Left hindlimb (tissue), 1 donor: Measurements from ENCODE around the gene ZNF470.

Experiments used
- DNase-seq: peaks from one replicate; pipeline ENCODE4 v3.0.0-alpha.2; 2018

ZNF470 gene

GRCh38 chr19:56567274-56568120 is at the start of gene ZNF470:
Gene ZNF470 (plus strand): TSS chr19:56567468. CDS start chr19:56570312, 2,844 bp downstream.
- peak; percentile 95 for DNase-seq

GRCh38 chr19:56525214-56525860 is 41.9 kb upstream of the ZNF470 start:
- DNase-seq: no peak

DNA sequence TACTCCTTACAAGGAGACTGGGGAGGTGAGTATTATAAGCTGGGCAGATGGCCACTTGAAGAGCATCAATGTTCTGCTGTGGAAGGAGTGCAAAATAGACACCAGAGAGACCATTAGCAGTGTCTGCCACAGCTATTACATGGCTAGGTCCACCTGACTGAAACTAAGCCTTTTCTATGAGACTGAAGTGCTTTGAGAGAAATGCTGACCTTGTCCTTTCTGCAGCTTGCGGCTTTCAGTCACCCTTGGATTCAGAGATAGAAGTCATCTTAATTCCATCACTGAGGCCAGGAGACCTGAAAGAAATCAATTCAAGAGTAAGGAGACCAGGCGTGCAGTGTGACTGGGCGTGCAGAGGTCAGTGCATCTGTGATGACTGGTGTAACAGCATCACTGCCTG is 29.8 kb upstream of the ZNF470 start:
- no peak for DNase-seq

GRCh38 chr19:56538254-56538760 is 29.0 kb upstream of the ZNF470 start:
- peak; percentile 94 for DNase-seq

- no peak for DNase-seq
Measured at GRCh38 chr19:56538761-56539263, 28.5 kb upstream of the ZNF470 start, which contains the start of gene ZFP28. Gene ZFP28 (plus strand): TSS chr19:56538948. CDS start chr19:56539019, 71 bp downstream.

- DNase-seq: no peak
Measured at GRCh38 chr19:56543776-56544175, 23.5 kb upstream of the ZNF470 start.

DNA sequence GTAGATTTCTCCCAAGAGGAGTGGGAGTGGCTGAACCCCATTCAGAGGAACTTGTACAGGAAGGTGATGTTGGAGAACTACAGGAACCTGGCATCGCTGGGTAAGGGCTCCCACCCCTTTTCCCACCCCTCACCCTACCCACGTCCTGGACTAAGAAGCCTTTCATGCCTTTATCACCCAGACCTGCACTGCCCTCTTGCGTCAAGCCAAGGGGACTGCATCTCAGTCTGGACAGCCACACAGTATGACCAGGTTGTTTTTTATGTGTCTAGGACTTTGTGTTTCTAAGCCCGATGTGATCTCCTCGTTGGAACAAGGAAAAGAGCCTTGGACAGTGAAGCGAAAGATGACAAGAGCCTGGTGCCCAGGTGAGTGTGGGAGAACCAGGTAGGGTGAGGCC is 19.7 kb upstream of the ZNF470 start:
- no peak for DNase-seq

DNA sequence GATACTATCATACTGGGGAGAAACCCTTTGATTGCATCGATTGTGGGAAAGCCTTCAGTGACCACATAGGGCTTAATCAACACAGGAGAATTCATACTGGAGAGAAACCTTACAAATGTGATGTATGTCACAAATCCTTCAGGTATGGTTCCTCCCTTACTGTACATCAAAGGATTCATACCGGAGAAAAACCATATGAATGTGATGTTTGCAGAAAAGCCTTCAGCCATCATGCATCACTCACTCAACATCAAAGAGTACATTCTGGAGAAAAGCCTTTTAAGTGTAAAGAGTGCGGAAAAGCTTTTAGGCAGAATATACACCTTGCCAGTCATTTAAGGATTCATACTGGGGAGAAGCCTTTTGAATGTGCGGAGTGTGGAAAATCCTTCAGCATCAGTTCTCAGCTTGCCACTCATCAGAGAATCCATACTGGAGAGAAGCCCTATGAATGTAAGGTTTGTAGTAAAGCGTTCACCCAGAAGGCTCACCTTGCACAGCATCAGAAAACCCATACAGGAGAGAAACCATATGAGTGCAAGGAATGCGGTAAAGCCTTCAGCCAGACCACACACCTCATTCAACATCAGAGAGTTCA is 12.9 kb upstream of the ZNF470 start:
- DNase-seq: no peak

GRCh38 chr19:56562766-56563165 is 4.5 kb upstream of the ZNF470 start:
- no peak for DNase-seq

GRCh38 chr19:56566904-56567273 is 379 bp upstream of the ZNF470 start:
- DNase-seq: no peak

GRCh38 chr19:56572589-56572988 is 5.3 kb downstream of the ZNF470 start:
- no peak for DNase-seq

DNA sequence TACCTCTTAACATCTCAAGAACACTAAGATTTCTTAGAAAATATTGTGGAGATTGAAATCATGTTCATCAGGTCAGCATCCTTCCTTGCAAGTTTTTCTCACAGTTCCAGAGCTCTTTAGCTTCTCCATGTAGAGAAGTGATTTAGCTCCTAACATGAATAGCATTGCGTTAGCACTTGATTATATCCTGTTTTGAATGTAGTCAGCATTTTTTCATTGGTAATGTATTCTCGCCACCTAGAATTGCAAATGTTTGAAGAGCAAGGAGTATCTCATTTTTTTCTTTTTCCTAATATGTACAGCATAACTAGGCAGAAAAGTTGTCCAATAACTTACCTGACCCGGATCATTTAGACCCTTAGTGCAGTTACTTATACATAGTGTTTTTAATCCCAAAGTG is 6.6 kb downstream of the ZNF470 start:
- DNase-seq: no peak

DNA sequence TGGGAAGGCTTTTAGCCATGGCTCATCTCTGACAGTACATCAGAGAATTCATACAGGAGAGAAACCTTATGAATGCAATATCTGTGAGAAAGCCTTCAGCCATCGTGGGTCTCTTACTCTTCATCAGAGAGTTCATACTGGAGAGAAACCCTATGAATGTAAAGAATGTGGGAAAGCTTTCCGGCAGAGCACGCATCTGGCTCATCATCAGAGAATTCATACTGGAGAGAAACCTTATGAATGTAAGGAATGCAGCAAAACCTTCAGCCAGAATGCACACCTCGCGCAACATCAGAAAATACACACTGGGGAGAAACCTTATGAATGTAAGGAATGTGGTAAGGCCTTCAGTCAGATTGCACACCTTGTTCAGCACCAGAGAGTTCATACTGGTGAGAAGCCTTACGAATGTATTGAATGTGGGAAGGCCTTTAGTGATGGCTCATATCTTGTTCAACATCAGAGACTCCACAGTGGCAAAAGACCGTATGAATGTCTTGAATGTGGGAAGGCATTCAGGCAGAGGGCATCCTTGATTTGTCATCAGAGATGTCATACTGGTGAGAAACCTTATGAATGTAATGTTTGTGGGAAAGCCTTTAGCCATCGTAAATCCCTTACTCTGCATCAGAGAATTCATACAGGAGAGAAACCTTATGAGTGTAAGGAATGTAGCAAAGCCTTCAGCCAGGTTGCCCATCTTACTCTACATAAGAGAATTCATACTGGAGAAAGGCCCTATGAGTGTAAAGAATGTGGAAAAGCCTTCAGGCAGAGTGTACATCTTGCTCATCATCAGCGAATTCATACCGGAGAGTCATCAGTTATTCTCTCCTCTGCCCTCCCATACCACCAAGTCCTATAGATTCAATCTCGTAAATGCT is 10.7 kb downstream of the ZNF470 start:
- DNase-seq: no peak

- DNase-seq: no peak
Measured at GRCh38 chr19:56594446-56594782, 27.1 kb downstream of the ZNF470 start.

- peak; percentile 94 for DNase-seq
Measured at GRCh38 chr19:56594783-56595547, 27.7 kb downstream of the ZNF470 start, which contains the start of gene ZNF71. Gene ZNF71 (plus strand): TSS chr19:56595302. CDS start chr19:56601559, 6,257 bp downstream.

- no peak for DNase-seq
Measured at GRCh38 chr19:56595548-56595899, 28.3 kb downstream of the ZNF470 start.

DNA sequence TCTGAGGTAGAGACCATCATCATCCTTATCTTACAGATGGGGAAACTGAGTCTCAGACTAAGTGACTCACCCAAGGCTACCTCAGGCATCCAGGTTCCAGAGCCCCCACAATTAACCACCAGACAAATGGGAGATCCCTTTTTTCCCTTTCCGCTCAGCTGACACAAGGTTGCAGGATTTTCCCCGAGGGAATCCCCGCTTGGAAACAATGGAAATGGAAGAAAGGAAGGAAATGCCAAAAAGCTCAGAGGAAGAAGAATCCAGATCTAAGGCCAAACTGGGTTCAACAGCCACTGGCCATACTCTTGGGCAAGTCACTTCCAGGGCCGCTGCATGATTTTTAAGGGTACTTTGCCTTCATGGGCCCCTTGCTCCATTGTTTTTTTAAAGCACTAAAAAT is 29.4 kb downstream of the ZNF470 start:
- no peak for DNase-seq

- DNase-seq: no peak
Measured at GRCh38 chr19:56597696-56598095, 30.4 kb downstream of the ZNF470 start.

DNA sequence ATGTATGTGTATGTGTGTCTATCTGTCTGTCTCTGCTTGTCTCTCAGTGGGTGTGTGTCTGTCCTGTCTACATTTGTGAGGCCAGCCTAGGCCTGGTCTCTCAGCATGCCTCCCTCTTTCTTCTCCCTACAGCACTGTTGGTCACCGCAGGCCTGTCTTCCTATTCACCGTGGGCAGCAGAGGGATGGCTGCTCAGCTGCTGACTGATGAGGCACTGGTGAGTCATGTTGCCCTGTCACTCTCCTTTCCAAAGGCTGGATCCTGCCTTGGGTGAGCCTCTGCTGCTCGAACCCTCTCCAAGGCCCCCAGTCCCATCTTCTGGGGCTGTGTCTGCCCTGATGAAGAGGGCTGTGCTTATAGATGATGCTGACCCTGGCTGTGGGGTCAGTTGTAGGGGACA is 34.1 kb downstream of the ZNF470 start:
- DNase-seq: no peak

DNA sequence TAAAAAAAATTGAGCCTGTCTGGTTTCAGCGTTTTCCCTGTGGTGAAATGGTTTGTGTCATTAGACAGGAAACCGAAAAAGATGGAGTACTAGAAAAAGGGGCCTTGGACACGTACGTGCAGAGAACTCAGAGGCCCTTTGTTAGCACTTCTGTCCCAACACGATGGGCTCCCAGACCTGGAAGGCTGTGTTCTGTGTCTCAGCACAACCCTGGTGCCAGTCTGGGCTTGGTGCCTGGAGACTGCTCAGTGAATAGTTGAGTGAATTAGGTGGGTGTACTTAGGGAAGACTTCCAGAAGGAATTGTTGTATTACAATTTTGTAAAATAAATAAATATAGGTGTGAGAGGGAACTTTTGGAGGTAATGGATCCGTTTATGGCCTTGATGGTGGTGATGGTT is 36.6 kb downstream of the ZNF470 start:
- DNase-seq: no peak

DNA sequence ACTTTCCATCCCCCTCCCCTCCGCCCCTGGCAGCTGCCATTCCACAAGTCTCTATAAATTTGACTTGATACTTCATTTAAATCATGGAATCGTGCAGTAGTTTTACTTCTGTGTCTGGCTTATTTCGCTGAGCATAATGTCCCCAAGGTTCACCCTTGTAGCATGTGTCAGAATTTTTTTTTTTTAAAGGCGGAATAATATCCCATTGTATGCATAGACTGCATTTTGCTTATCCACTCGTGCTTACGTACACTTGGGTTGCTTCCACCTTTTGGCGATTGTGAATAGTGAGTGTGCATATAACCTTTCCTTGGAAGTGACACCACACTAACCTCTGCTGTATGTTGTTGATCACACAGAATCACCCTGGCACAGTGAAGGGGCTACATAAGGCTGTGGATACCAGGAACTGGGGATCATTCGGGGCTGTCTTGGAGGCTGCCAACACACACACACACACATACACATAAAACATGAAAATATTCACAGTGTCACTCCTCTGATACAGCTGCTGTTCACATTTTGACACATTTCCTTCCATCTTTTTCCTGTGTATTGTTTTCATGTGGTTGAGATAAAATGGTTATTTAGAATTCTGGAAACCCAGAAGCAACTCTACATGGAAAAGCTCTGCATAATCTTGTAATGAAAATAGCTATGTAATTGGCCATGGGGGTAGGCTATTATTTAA is 41.2 kb downstream of the ZNF470 start:
- DNase-seq: no peak
